Neural progenitor cell (in vitro differentiated cells): ENCODE data around the gene SLC22A1. TPM values are rescaled to one million over a fixed set of nuclear protein-coding genes. Genes with fewer than 3 reads are reported as not detected.

Source experiments
- DNase-seq: peaks from one replicate; pipeline ENCODE4 v3.0.0-alpha.2; 2016; ENCODE audit warnings: low spot score
- H2AFZ ChIP-seq: fragments of 200-600 bp; sonication (generic); replicated peaks from 2 replicates; pipeline ENCODE4 v1.6.1; 2016; ENCODE audit warnings: antibody characterized with exemption
- H3F3A ChIP-seq: fragments of 200-600 bp; sonication (generic); 2 replicates; pipeline ENCODE4 v1.6.1; 2016; ENCODE audit warnings: antibody characterized with exemption, low read depth
- H3K27ac ChIP-seq: fragments of 200-600 bp; sonication (generic); 2 replicates; pipeline ENCODE4 v1.5.1; 2016; ENCODE audit warnings: mild to moderate bottlenecking
- H3K27me3 ChIP-seq: fragments of 200-600 bp; sonication (generic); 2 replicates; pipeline ENCODE4 v1.6.1; 2016; ENCODE audit warnings: mild to moderate bottlenecking, moderate library complexity
- H3K36me3 ChIP-seq: fragments of 200-600 bp; sonication (generic); 2 replicates; pipeline ENCODE4 v1.5.1; 2016
- H3K4me1 ChIP-seq: fragments of 200-600 bp; sonication (generic); 2 replicates; pipeline ENCODE4 v1.6.1; 2016; ENCODE audit warnings: mixed run types
- H3K4me2 ChIP-seq: fragments of 200-600 bp; sonication (generic); 2 replicates; pipeline ENCODE4 v1.6.1; 2016
- H3K4me3 ChIP-seq: fragments of 200-600 bp; sonication (generic); 2 replicates; pipeline ENCODE4 v1.5.1; 2016
- H3K79me2 ChIP-seq: fragments of 200-600 bp; sonication (generic); 2 replicates; pipeline ENCODE4 v1.6.1; 2016; ENCODE audit warnings: low read depth
- H3K9ac ChIP-seq: fragments of 200-600 bp; sonication (generic); 2 replicates; pipeline ENCODE4 v1.6.1; 2016
- H3K9me3 ChIP-seq: fragments of 200-600 bp; sonication (generic); 2 replicates; pipeline ENCODE4 v1.5.1; 2016; ENCODE audit warnings: low read depth
- H4K20me1 ChIP-seq: fragments of 200-600 bp; sonication (generic); 2 replicates; pipeline ENCODE4 v1.6.1; 2016; ENCODE audit warnings: low read depth
- H3K27ac Mint-ChIP-seq: 3 replicates; pipeline ENCODE4 v1.8.0; 2021; ENCODE audit warnings: mixed read lengths
- H3K27me3 Mint-ChIP-seq: 2 replicates; pipeline ENCODE4 v1.8.0; 2022; ENCODE audit warnings: low read depth, mild to moderate bottlenecking, inconsistent platforms, moderate library complexity, mixed read lengths; ENCODE audit not compliant: insufficient read depth
- H3K36me3 Mint-ChIP-seq: 3 replicates; pipeline ENCODE4 v1.8.0; 2021; ENCODE audit warnings: mixed read lengths
- H3K4me1 Mint-ChIP-seq: 3 replicates; pipeline ENCODE4 v1.8.0; 2021; ENCODE audit warnings: mixed read lengths
- H3K4me3 Mint-ChIP-seq: 3 replicates; pipeline ENCODE4 v1.8.0; 2021; ENCODE audit warnings: mild to moderate bottlenecking, moderate library complexity, mixed read lengths
- H3K9me3 Mint-ChIP-seq: 3 replicates; pipeline ENCODE4 v1.8.0; 2020; ENCODE audit warnings: mixed read lengths
- EZH2 ChIP-seq: fragments of 200-600 bp; sonication (generic); IDR thresholded peaks from 2 replicates; pipeline ENCODE4 v1.6.1; 2017; ENCODE audit warnings: antibody characterized with exemption, mild to moderate bottlenecking, moderate library complexity
- EZH2phosphoT487 ChIP-seq: fragments of 200-600 bp; sonication (generic); IDR thresholded peaks from 2 replicates; pipeline ENCODE4 v1.6.1; 2017; ENCODE audit warnings: antibody characterized with exemption
- small RNA-seq: library from RNA; depleted of rRNA; stranded (forward); fragments of <200 nt; gene quantifications from one replicate; pipeline ENCODE3, GENCODE V24; 2015
- total RNA-seq: library from RNA; depleted of rRNA; stranded (reverse); fragments of >200 nt; gene quantifications from 2 replicates; pipeline ENCODE4 v1.2.3, GENCODE V29; 2015; ENCODE audit warnings: low replicate concordance
- TF ChIP-seq, protein P1 (sequence below): fragments of 200-600 bp; sonication (generic); IDR thresholded peaks from 2 replicates; pipeline ENCODE4 v1.5.1; 2017; ENCODE audit warnings: antibody characterized with exemption, mild to moderate bottlenecking

SLC22A1 gene
- total RNA-seq, 1 donor from 2014 or later, result not detected

DNA sequence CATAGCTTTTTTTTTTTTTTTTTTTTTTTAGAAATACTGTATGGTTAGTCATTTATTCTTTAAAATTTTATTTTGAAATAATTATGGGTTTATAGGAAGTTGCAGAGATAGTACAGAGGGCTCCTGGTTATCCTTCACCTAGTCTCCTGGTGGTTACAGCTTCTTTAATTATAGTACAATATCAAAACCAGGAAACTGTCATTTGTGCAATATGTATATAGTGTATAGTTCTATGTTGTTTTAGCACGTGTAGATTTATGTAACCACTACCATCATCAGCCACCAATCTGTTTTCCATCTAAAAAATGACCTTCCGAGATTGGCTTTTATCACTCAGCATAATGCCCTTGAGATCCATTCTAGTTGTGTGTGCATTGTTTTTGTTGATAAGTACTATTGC lies 82.3 kb downstream of the SLC22A1 start:
- H3K9me3 Mint-ChIP-seq, result peaks cover 7% of the 10 kb centered on the region
- Histone ChIP-seq H3K4me2 (no peak overlapping the region), H2AFZ (no peak overlapping the region), H3K36me3 (no peaks in the 10 kb centered on the region), H3K27me3 (no peaks in the 10 kb centered on the region), H3K4me1 (no peaks in the 10 kb centered on the region), H3K4me3 (no peak overlapping the region), H3K9me3 (no peaks in the 10 kb centered on the region), H4K20me1 (no peaks in the 10 kb centered on the region), H3K27ac (no peak overlapping the region), H3F3A (no peaks in the 10 kb centered on the region), H3K79me2 (no peaks in the 10 kb centered on the region), H3K9ac (no peak overlapping the region)
- no peaks in the 10 kb centered on the region for H3K4me1 Mint-ChIP-seq
- H3K27me3 Mint-ChIP-seq, result no peaks in the 10 kb centered on the region
- H3K36me3 Mint-ChIP-seq, result no peaks in the 10 kb centered on the region
- no peak overlapping the region for H3K27ac Mint-ChIP-seq
- H3K4me3 Mint-ChIP-seq, result no peak overlapping the region
- no peak for DNase-seq
- TF ChIP-seq EZH2phosphoT487 (no peak), EZH2 (no peak)
- TF ChIP-seq, protein P1, sequence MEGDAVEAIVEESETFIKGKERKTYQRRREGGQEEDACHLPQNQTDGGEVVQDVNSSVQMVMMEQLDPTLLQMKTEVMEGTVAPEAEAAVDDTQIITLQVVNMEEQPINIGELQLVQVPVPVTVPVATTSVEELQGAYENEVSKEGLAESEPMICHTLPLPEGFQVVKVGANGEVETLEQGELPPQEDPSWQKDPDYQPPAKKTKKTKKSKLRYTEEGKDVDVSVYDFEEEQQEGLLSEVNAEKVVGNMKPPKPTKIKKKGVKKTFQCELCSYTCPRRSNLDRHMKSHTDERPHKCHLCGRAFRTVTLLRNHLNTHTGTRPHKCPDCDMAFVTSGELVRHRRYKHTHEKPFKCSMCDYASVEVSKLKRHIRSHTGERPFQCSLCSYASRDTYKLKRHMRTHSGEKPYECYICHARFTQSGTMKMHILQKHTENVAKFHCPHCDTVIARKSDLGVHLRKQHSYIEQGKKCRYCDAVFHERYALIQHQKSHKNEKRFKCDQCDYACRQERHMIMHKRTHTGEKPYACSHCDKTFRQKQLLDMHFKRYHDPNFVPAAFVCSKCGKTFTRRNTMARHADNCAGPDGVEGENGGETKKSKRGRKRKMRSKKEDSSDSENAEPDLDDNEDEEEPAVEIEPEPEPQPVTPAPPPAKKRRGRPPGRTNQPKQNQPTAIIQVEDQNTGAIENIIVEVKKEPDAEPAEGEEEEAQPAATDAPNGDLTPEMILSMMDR, result no peak

DNA sequence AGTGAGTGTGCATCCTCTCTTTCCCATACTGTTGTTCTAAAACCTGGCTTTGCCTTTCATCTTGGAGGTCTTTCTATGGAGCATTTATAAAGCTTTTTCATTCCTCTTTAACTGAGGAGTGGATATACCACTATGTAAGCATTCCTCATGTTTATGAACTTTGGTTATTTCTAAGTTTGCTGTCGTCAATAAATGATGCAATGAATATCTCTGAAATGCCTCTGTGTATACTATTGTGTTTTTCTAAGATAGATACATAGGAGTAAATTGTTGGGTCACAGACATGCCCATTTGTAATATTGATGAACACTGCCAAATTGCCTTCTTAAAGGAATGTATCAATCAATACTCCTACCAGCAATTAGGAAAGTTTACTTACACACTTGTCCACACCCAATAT lies 83.1 kb downstream of the SLC22A1 start:
- H3K36me3 ChIP-seq, result no peaks in the 10 kb centered on the region
- Mint-ChIP-seq H3K27me3 (no peaks in the 10 kb centered on the region), H3K4me3 (no peak overlapping the region), H3K9me3 (peaks cover 7% of the 10 kb centered on the region), H3K4me1 (no peaks in the 10 kb centered on the region), H3K27ac (no peak overlapping the region), H3K36me3 (no peaks in the 10 kb centered on the region)
- H3K9ac ChIP-seq, result no peak overlapping the region
- DNase-seq, result no peak
- H3K9me3 ChIP-seq, result no peaks in the 10 kb centered on the region
- no peaks in the 10 kb centered on the region for H3K79me2 ChIP-seq
- H3K4me2 ChIP-seq, result no peak overlapping the region
- H3K4me3 ChIP-seq, result no peak overlapping the region
- H3K27ac ChIP-seq, result no peak overlapping the region
- H2AFZ ChIP-seq, result no peak overlapping the region
- H3F3A ChIP-seq, result no peaks in the 10 kb centered on the region
- no peaks in the 10 kb centered on the region for H3K27me3 ChIP-seq
- no peaks in the 10 kb centered on the region for H4K20me1 ChIP-seq
- TF ChIP-seq, protein P1, result no peak
- TF ChIP-seq EZH2phosphoT487, result no peak
- no peak for TF ChIP-seq EZH2
- H3K4me1 ChIP-seq, result no peaks in the 10 kb centered on the region

DNA sequence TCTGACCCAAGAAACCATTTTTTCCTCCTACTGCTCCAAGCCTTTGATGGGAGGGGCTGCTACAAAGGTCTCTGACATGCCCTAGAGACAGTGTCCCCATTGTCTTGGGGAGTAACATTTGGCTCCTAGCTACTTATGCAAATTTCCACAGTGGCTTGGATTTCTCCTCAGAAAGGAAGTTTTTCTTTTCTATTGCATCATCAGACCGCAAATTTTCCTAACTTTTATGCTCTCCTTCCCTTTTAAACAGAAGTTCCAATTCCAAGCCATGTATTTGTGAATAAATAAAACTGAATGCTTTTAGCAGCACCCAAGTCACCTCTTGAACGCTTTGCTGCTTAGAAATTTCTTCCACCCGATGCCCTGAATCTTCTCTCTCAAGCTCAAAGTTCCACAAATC lies 86.0 kb downstream of the SLC22A1 start:
- TF ChIP-seq EZH2phosphoT487 (no peak), EZH2 (no peak)
- TF ChIP-seq, protein P1, result no peak
- Histone ChIP-seq H4K20me1 (no peaks in the 10 kb centered on the region), H3K36me3 (no peaks in the 10 kb centered on the region), H3K4me1 (no peaks in the 10 kb centered on the region), H3K4me2 (no peak overlapping the region), H3K79me2 (no peaks in the 10 kb centered on the region), H3F3A (no peaks in the 10 kb centered on the region), H3K9me3 (no peaks in the 10 kb centered on the region), H3K27me3 (no peaks in the 10 kb centered on the region), H2AFZ (no peak overlapping the region), H3K27ac (no peak overlapping the region), H3K9ac (no peak overlapping the region), H3K4me3 (no peak overlapping the region)
- H3K4me1 Mint-ChIP-seq, result no peaks in the 10 kb centered on the region
- H3K9me3 Mint-ChIP-seq, result peaks cover 21% of the 10 kb centered on the region
- no peaks in the 10 kb centered on the region for H3K36me3 Mint-ChIP-seq
- DNase-seq, result no peak
- H3K27me3 Mint-ChIP-seq, result no peaks in the 10 kb centered on the region
- no peak overlapping the region for H3K27ac Mint-ChIP-seq
- no peak overlapping the region for H3K4me3 Mint-ChIP-seq

Small RNA genes within 50 kb of the gene (small RNA-seq; reads per million reads assigned to genes)
- gene AL645733.1, result not detected

Other genes with a start within 250 kb of the SLC22A1 start
- gene MAS1, start 230.8 kb upstream of the SLC22A1 start, total RNA-seq, result not detected in 2 replicates
- 35.1 and 46.1 TPM in 2 replicates for gene IGF2R, start 152.7 kb upstream of the SLC22A1 start, total RNA-seq
- gene SLC22A2, start 137.0 kb downstream of the SLC22A1 start, total RNA-seq, result not detected in 2 replicates
- 0.06 and 0.07 TPM in 2 replicates for gene SLC22A3, start 226.6 kb downstream of the SLC22A1 start, total RNA-seq